Activated T-helper 1 cell treated with anti-CD3 and anti-CD28 coated beads, Interleukin-12 subunit alpha, Interleukin-12 subunit beta, Interleukin-2, Interleukin-4 antibody, amounts not matched to agents 30 ng/mL and 10 ng/mL and 1 ng/mL, durations not matched to agents 14 hours and 24 hours and 36 hours (primary cell): ENCODE results near the gene MAN1B1. TPM values are rescaled to one million over a fixed set of nuclear protein-coding genes. Genes with fewer than 3 reads are reported as not detected.
"Not testable (repeated sequence)": the region's sequence is repeated elsewhere in the genome, so short reads cannot be mapped to it uniquely, and the experiment has no call there.

Experiments used
- DNase-seq: peaks from one replicate; pipeline ENCODE4 v3.0.0; 2021; ENCODE audit warnings: low spot score
- H3K27ac Mint-ChIP-seq: one replicate; pipeline ENCODE4 v1.8.0; 2021; ENCODE audit warnings: mild to moderate bottlenecking, mixed read lengths
- H3K27me3 Mint-ChIP-seq: one replicate; pipeline ENCODE4 v1.8.0; 2022; ENCODE audit warnings: mild to moderate bottlenecking, moderate library complexity, mixed read lengths; ENCODE audit not compliant: insufficient read depth
- H3K36me3 Mint-ChIP-seq: one replicate; pipeline ENCODE4 v1.8.0; 2021; ENCODE audit warnings: low read depth, mixed read lengths
- H3K4me1 Mint-ChIP-seq: one replicate; pipeline ENCODE4 v1.8.0; 2021; ENCODE audit warnings: low read depth, mixed read lengths
- H3K4me3 Mint-ChIP-seq: one replicate; pipeline ENCODE4 v1.8.0; 2021; ENCODE audit warnings: mild to moderate bottlenecking, moderate library complexity, mixed read lengths
- H3K9me3 Mint-ChIP-seq: one replicate; pipeline ENCODE4 v1.8.0; 2021; ENCODE audit warnings: mixed read lengths
- intact Hi-C: fragments of 100-400 bp; cut with micrococcal nuclease; formaldehyde crosslinking; loops from one replicate; pipeline ENCODE4 v1.15.1; 2024
- total RNA-seq: library from RNA; stranded (reverse); gene quantifications from 2 replicates; pipeline ENCODE4 v1.2.3, GENCODE V29; 2022

Gene MAN1B1
- total RNA-seq, 1 donor from 2014 or later, result 53.6 TPM

DNA sequence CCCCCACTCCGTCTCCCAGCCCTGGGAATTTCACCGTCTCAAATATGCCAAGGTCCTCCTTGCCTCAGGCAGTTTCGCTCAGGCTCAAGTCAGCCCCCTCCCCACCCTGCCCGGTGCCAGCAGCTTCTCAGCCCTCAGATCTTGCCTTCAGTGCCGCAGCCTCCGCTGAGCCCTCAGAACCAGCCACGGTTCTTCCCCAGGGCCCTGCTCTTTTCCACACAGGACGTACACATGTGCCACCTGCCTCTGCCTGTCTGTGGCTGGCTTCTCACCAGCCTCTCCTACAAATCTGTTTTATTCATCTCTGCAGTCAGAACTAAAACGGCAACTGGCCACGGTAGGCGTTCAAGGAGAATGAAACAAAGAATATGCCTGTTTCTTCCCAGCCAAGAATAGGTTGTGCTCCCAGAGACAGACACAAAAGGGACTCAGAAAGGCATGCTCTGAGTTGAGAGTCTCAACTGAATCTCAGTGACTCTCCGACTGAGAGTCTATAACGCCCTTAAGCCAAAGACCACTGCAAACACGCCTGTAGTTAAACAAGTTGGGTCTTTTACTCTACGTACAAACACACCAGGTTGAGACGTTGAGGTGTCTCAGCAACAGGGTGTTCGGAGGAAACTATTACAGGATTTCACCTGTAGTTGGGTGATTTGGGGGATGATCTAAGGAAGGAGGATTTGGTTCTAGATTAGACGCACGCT, 41.5 kb downstream of the MAN1B1 start:
- intact Hi-C loops, result loop anchor here (2.0 to 5.0 kb wide), 4 partner anchors 14 to 81 kb away; partner anchors contain the start of genes DPP7, MAN1B1 and NPDC1
- Mint-ChIP-seq H3K4me3 (peak overlapping the region; percentile 90), H3K27me3 (no peaks in the 10 kb centered on the region), H3K36me3 (peaks cover 10% of the 10 kb centered on the region), H3K9me3 (no peaks in the 10 kb centered on the region), H3K27ac (peak overlapping the region; percentile 92), H3K4me1 (peaks cover 24% of the 10 kb centered on the region)
- no peak for DNase-seq

DNA sequence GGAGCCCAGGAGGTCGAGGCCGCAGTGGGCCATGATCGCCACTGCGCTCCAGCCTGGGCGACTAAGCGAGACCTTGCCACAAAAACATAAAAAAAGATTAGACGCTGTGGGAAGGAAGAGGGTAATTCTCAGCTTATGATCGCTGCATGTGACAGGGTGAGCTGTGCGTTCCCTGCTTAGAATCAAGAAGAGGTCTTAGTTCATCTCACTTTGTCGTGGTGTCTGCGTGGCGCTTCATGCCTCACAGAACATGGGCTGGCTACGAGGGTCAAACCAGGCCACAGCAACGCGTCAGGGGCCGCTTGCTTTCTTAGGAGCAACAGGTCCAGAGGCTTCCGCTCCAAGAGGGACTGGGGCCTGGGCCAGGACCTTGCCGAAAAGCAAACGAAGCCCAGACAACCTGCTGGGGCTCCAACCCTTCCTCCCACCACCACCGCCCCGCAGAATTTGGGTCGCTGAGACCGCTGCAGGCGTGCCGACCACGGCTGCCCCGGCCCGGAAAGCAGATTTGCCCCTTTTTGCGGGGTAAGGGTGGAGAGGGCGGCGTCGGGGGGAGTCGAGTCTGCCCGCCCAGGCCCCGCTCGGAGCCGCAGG, 42.2 kb downstream of the MAN1B1 start:
- Mint-ChIP-seq H3K9me3 (no peaks in the 10 kb centered on the region), H3K4me3 (peak overlapping the region; percentile 90), H3K36me3 (peaks cover 10% of the 10 kb centered on the region), H3K27ac (peak overlapping the region; percentile 92), H3K4me1 (peaks cover 24% of the 10 kb centered on the region), H3K27me3 (no peaks in the 10 kb centered on the region)
- intact Hi-C loops, result loop anchor here (1.0 to 5.0 kb wide), 7 partner anchors 14 to 94 kb away; partner anchors contain the start of genes ANAPC2, DPP7, MAN1B1 and NPDC1
- no peak for DNase-seq

- intact Hi-C loops, result loop anchor here (1.0 to 5.0 kb wide), 7 partner anchors 15 to 94 kb away; partner anchors contain the start of genes ANAPC2, DPP7, MAN1B1 and NPDC1
- Mint-ChIP-seq H3K36me3 (peaks cover 10% of the 10 kb centered on the region), H3K27me3 (peaks cover 5% of the 10 kb centered on the region), H3K9me3 (no peaks in the 10 kb centered on the region), H3K4me1 (peaks cover 24% of the 10 kb centered on the region), H3K4me3 (peak overlapping the region; percentile 90), H3K27ac (peak overlapping the region; percentile 79)
- DNase-seq, result peak; percentile 91
Observed at GRCh38 chr9:137129456-137130175, 42.8 kb downstream of the MAN1B1 start.

DNA sequence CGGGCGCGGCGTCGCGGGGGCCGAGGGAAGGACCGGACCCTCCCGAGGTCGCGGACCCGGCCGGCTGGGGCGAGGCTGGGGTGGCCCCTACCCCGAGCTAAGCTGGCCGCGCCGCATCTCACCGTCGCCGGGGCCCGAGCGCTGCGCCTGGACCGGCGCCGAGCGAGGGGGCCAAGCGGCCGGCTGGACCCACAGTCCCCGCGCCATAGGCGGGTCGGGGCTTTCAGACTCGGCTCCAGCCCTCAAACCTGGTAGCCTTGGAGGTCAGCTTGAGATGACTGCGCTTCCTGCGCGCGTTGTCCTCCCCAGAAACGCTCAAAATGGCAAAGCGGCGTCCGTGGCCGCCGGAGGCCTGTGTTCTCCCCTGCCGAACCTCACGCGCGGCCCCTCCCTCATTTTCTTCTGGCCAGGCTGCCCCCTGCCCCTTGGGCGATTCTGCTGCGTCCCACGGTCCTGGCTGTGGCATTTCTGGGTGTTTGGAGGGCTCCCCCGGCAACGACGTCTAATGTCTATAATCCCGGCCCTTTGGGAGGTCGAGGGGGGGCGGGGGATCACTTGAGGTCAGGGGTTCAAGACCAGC, 43.5 kb downstream of the MAN1B1 start:
- Mint-ChIP-seq H3K9me3 (no peaks in the 10 kb centered on the region), H3K36me3 (peaks cover 10% of the 10 kb centered on the region), H3K27ac (peak overlapping the region; percentile 83), H3K27me3 (peaks cover 10% of the 10 kb centered on the region), H3K4me1 (peaks cover 24% of the 10 kb centered on the region), H3K4me3 (peak overlapping the region; percentile 87)
- intact Hi-C loops, result no loop called here
- DNase-seq, result no peak

GRCh38 chr9:137134191-137134590, 47.4 kb downstream of the MAN1B1 start:
- H3K36me3 Mint-ChIP-seq, result no peaks in the 10 kb centered on the region
- H3K4me1 Mint-ChIP-seq, result no peaks in the 10 kb centered on the region
- H3K27ac Mint-ChIP-seq, result no peak overlapping the region
- no peak overlapping the region for H3K4me3 Mint-ChIP-seq
- DNase-seq, result no peak
- H3K27me3 Mint-ChIP-seq, result peaks cover 26% of the 10 kb centered on the region
- intact Hi-C loops, result no loop called here
- H3K9me3 Mint-ChIP-seq, result no peaks in the 10 kb centered on the region

DNA sequence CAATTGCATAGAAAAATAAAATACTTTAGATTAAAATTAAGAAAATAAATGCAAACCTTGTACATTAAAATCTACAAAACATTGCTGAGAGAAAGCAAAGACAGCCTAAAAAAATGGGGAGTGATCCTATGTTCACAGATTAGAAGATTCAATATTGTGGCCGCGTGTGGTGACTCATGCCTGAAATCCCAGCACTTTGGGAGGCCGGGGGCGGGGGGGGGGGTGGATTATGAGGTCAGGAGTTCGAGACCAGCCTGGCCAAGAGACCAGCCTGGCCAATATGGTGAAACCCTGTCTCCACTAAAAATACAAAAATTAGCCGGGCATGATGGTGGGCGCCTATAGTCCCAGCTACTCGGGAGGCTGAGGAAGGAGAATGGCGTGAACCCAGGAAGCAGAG, 48.4 kb downstream of the MAN1B1 start:
- not testable (repeated sequence) for H3K9me3 Mint-ChIP-seq, H3K4me1 Mint-ChIP-seq

DNA sequence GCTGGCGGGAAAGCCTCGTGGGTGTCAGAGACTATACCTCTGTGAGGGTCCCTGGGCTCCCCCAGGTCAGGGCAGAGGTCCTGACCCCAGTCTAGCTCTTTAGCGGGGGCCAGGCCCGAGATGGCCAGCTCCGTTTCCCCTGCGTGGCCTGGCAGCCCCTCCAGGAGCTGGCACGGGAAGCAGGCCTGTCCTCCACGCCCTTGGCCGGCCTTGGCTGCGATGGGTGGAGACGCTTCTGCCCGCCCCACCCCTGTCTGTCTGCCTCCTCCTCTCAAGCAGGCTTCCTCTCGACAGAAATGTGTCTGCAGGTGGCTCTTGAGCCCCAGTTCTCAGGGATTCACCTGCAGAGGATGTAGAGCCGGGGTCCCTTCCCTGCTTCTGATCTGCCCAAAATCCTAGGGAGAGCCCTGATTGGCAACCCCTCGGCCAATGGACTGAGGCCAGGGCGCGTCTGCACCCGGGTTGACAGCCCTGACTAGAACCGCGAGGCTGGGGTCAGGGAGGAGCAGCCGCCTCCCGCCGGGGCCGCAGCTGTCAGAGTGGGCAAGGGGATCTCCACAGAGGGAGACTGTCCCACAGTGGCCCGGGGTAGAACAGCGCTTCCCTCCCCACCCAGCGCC, 49.6 kb downstream of the MAN1B1 start:
- Mint-ChIP-seq H3K4me1 (no peaks in the 10 kb centered on the region), H3K27ac (no peak overlapping the region), H3K9me3 (no peaks in the 10 kb centered on the region), H3K36me3 (no peaks in the 10 kb centered on the region), H3K4me3 (no peak overlapping the region), H3K27me3 (peaks cover 37% of the 10 kb centered on the region)
- intact Hi-C loops, result no loop called here
- DNase-seq, result no peak

More for the DNA sequence above, 48.4 kb downstream of the MAN1B1 start:
- H3K36me3 Mint-ChIP-seq, intact Hi-C loops, DNase-seq, H3K4me3 Mint-ChIP-seq, H3K27ac Mint-ChIP-seq: not testable (repeated sequence)
- peaks cover 31% of the 10 kb centered on the region for H3K27me3 Mint-ChIP-seq

DNA sequence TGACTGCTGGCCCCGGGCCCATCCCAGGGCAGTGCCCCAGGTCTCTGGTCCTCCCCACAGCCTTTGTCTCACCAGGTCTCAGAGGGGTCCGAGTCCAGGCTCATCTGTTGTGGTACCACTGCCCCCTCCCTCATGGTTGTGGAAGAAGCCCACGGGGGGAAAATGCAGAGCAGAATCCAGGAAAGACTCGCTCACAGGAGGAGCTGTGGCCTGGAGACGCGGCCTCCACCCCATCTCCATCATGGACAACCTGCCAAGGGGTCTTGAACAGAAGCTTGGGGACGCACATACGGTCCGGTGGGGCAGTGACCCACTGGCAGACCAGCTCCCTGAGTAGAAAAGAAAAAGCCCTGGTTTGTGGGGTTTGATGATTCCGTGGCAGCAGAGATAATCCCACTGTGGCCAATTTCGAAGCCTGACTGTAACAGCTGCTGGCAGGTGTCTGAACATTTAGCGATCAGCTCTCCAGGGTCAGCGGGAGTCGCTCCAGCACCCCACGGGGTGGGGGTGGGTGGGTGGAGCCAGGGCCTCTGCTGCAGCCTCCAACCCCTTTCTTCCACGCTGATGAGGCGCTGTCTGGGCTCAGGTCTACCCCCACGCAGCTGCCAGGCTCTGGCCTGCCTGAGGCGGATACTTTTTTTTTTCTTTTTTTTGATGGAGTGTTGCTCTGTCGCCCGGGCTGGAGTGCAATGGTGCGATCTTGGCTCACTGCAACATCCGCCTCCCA, 50.3 kb downstream of the MAN1B1 start:
- no peak overlapping the region for H3K4me3 Mint-ChIP-seq
- H3K27me3 Mint-ChIP-seq, result peaks cover 38% of the 10 kb centered on the region
- H3K9me3 Mint-ChIP-seq, result no peaks in the 10 kb centered on the region
- intact Hi-C loops, result no loop called here
- DNase-seq, result no peak
- H3K36me3 Mint-ChIP-seq, result no peaks in the 10 kb centered on the region
- no peaks in the 10 kb centered on the region for H3K4me1 Mint-ChIP-seq
- no peak overlapping the region for H3K27ac Mint-ChIP-seq

GRCh38 chr9:137138058-137138721, 51.4 kb downstream of the MAN1B1 start:
- no peaks in the 10 kb centered on the region for H3K36me3 Mint-ChIP-seq
- H3K9me3 Mint-ChIP-seq, result no peaks in the 10 kb centered on the region
- no peak overlapping the region for H3K27ac Mint-ChIP-seq
- H3K4me3 Mint-ChIP-seq, result no peak overlapping the region
- DNase-seq, result no peak
- H3K4me1 Mint-ChIP-seq, result no peaks in the 10 kb centered on the region
- intact Hi-C loops, result loop anchor here (2.0 kb wide), 2 partner anchors 19 to 31 kb away; no protein-coding TSS in a partner anchor
- H3K27me3 Mint-ChIP-seq, result peaks cover 38% of the 10 kb centered on the region

DNA sequence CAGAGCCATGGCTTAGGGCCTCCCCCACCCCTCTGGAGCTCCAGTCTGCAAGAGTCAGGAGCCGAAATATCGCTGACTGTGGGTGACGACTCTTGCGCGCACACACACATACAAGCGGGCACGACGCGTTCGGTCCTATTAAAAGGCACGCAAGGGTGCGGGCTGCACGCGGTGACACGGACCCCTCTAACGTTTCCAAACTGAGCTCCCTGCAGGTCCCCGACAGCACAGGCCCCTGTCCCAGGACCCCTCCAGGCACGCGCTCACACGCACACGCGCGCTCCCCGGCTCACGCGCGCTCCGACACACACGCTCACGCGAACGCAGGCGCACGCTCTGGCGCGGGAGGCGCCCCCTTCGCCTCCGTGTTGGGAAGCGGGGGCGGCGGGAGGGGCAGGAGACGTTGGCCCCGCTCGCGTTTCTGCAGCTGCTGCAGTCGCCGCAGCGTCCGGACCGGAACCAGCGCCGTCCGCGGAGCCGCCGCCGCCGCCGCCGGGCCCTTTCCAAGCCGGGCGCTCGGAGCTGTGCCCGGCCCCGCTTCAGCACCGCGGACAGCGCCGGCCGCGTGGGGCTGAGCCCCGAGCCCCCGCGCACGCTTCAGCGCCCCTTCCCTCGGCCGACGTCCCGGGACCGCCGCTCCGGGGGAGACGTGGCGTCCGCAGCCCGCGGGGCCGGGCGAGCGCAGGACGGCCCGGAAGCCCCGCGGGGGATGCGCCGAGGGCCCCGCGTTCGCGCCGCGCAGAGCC, 52.1 kb downstream of the MAN1B1 start, which contains the start of gene GRIN1:
Gene GRIN1 (plus strand): TSS at position 433 of the 746 bp plus-strand sequence. CDS start 333 bp downstream, outside the sequence.
- Mint-ChIP-seq H3K4me1 (no peaks in the 10 kb centered on the region), H3K27me3 (peaks cover 38% of the 10 kb centered on the region), H3K9me3 (no peaks in the 10 kb centered on the region), H3K36me3 (no peaks in the 10 kb centered on the region), H3K4me3 (no peak within 1 kb of the TSS), H3K27ac (no peak within 1 kb of the TSS)
- intact Hi-C loops, result loop anchor here (2.0 kb wide), 2 partner anchors 18 to 30 kb away; no protein-coding TSS in a partner anchor
- peak; percentile 40 for DNase-seq
